Activated effector memory CD4-positive, alpha-beta T cell treated with anti-CD3 and anti-CD28 coated beads, Interleukin-2, amount 50 U/mL, for 16 hours (primary cell): Measurements from ENCODE around the gene C1RL.
A peak's percentile ranks its signal among the peaks of the same experiment; 100 is the strongest.

Experiments
- DNase-seq: peaks from one replicate; pipeline ENCODE4 v3.0.0-alpha.2; 2020

The C1RL gene

DNA sequence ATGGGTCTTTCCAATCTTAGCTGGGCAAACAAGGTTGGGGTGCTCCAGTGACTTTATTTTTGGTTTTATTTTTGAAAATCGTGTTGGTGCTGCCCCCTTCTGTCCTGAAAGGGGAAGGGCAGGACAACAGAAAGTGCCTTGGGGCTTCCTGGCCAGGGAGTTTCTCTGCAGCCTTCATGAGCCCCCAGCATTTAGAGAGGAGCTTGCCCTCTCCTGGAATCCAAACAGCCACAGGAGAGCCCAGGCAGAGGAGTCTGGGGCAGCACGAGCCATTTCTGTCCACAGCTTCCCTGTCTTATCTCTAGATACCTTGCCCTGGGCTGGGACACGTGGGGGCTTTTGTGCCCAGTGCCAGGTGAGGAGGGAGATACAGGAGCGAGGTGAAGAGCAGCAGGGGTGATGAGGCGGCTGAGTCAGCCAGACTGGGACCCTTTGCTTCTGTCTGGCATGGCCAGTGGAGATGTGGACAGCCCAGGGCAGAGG, 4.4 kb upstream of the C1RL start:
- DNase-seq = peak; percentile 73

DNA sequence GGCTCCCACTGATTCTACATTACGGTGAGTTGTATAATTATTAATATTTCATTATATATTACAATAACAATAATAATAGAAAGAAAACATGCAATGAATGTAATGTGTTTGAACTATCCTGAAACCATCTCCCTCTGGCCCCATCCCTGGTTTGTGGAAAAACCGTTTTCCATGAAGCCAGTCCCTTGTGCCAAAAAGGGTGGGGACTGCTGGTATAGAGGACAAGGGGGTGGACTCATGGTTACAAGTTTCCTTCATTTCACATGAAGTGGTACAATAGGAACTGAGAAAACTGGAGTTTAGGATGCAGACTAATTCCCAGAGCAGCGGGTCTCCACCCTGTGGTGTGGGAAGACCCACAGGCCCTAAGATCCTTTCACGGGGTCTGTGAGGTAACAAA, 3.0 kb upstream of the C1RL start:
- no peak for DNase-seq

DNA sequence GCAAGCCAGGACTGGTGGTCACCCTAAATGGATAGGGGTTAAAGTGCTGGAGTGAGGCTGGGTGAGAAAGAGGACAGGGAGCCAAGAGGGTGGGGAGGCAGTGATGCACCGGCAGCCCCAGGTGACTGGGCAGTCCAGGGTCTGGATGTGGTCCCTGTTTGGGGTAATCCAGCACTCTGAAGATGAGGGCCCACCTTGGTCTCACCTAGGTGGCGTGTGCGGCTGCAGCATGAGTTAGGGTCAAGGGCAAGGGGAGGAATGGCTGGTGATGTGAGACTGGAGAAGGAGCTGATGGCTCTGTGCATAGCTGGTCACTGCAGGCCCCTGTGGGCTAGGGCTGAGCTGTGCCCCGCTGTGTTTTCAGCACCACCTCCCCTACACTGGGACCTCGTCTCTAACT, 1.6 kb upstream of the C1RL start:
- DNase-seq = no peak

DNA sequence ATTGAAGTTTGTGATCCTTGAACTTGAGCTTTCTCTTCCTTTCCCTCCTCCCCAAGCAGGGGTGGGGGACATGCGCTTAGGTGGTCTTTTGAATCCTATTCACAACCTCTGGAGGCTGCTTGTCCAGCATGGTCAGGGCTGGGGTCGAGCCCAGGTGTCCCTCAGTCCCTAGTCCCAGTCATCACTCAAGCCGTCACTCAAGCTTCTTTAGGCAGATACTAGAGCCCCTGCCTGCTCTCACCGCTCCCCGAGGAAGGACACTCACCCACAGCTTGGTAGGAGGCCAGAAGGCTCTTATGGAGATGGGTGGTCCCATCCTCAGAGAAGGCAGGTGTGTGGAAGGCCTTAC, 532 bp upstream of the C1RL start:
- no peak for DNase-seq

DNA sequence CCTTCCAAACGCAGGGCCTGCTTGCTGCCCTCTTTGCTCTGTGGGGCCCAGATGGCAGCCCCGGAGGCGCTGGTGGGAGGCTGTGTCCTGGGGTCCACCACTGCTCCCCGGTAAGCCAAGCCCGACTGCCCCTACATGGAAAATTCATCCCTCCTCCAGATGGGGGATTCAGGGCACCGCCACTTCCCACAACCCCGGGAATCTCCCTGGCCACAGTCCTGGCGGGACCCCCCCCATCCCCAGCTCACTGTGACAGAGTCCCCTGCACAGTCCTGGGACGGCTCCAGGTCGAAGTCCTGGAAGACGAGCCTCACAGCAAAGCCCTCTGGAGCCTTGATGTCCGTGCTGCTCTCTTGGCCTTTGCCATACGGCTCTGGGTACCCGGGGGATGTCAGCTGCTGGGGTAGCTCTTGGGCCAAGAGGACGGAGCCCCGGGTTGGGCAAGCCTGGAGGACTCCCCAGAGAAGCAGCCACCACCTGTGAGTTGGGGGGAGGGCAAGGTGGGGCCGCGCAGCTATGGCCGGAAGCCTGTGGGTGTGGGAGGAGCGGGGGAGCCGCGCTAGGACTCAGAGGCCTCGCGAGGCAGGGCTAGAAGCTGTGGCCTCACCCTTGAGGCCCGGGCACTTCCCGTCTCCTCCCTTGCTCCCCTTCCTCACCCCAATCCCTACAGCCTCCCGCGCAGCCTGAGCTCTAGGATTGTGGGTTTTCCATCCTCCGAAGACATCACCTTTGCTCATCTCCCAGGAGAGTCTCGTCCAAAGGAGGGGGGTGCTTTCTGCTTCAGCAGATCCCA, 815 bp downstream of the C1RL start:
- peak; percentile 90 for DNase-seq

DNA sequence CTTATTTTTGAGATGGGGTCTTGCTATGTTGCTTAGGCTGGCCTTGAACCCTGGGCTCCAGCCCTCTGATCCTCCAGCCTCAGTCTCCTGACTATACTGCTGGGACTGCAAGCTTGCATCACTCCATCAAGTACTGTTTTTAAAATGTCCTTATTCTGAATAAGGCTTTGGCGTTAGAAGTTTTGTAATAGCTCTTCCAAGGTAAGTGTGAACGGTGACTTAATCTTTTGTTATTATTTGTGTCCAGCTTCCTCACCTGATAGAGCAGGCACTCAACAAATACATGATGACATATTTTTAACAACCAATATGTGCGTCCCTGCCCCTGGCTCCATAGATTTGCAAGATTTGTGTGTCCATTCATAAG, 1.4 kb downstream of the C1RL start:
- no peak for DNase-seq

DNA sequence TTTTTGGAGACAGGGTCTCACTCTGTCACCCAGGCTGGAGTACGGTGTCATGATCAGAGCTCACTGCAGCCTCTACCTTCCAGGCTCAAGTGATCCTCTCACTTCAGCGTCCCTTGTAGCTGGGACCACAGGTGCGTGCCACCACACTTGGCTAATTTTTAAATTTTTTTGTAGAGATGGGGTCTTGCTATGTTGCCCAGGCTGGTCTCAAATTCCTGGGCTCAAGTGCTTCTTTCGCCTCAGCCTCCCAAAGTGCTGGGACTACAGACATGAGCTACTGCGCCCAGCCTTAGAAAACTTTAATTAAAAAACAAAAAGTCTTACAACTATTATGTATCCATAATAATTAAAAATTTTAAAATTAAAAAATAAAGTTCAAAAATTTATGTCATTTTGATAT, 1.8 kb downstream of the C1RL start:
- peak; percentile 48 for DNase-seq

DNA sequence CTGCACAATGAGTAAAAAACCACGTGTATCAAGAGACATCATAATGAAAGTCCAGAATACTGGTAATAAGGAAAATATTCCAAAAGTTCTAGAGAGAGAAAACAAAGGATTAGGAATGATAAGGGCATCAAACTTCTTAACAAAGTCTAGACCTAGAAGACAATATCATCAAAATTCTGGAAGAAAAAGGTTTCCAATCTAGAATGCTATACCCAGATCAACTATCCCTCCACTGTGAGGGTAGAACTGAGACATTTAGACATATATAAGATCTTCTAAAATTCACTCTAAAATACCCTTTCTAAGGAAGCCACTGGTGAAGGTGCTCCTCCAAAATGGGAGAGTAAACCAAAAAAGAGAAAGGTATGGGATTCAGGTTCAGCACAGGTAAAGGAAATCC, 2.9 kb downstream of the C1RL start:
- no peak for DNase-seq

DNA sequence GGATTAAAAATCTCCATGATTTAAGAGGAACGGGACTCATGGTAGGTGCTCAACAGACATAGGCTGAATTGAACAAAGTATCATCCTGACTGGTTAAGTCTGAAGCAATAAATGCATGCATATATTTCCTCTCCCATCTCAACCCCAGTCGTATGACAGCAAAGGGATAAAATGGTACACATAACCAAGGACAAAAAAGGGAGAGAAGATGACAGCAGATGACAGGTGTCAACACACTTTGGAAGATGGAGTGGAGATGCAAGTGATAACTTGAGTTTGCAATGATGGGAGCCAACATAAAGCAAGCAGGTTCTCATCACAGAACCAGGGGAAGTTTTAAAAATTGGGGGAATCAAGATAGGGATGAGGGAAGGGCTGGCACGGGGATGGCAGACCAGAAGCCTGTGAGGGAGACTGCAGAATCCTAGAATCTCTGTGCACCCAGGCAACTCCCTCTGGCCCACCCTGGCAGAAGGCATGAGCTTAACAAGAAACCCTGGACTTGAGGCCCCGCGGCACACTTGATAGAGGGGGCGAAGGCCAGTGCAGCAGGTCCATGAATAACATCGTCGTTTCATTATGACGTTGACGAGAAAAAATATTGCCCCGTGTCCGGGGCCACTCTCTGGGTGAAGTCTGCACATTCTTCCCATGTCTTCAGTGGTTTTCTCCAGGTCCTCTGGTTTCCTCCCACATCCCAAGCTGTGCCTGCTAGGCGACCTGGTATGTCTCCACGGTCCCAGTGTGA, 5.0 kb downstream of the C1RL start:
- DNase-seq = no peak

DNA sequence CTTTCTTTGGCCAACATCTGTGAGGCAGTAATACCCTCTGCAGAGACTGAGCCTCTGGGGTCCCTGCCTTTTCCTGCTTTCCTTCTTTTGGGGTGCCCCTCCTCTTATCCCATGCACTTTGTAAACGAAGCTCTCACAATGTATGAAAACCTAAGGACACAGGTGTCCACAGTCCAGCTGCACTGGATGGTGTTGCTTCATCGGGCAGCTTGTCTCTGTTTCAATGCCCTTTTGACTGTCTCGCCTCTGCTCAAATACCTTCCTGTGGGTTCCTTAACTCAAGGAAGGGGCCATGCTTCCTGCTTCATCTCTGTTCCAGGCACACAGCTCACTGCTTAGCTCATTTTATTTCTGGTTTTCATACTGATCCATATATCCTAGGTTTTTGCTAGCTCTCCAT, 6.4 kb downstream of the C1RL start:
- DNase-seq = no peak

DNA sequence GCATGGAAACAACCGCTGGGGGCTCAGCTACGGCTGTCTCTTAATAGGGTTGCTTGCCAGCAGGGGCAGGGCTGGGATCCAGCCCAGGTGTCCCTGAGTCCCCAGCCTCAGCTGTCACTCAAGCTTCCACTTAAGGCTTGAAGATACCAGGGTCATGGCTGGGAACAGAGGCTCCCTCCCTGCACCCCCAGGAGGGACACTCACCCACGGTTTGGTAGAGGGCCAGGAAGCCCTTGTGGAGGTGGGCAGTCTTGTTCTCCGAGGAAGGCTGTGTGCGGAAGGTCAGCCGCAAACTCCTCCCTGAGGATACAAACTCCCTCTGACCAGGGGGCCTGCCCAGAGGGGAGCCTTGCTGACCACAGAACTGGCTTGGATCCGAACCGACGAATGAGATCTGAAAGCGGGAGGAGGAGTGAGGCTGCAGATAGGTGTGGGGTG, 7.3 kb downstream of the C1RL start:
- DNase-seq = peak; percentile 38

DNA sequence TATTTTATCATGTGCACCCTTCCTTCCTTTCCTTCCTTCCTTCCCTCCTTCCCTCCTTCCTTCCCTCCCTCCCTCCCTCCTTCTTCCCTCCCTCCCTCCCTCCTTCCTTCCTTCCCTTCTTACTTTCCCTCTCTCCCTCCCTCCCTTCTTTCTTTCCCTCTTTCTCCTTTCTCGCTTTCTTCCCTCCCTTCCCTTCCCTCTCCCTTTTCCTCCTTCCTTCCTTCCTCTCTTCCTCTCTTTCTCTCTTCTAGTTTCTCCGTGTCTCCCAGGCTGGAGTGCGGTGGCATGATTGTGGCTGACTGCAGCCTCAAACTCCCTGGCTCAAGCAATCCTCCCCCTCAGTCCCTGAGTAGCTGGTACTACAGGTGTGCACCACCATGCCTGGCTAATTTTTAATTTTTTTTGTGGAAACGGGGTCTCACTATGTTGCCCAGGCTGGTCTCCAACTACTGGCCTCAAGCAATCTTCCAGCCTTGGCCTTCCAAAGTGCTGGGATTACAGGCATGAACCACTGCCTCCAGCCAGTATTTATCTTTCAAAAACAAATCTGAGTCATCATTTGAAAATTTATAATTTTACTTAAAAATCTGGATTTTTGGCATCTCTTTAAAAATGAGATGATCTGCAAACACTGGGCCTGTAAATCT, 7.8 kb downstream of the C1RL start:
- peak; percentile 19 for DNase-seq

DNA sequence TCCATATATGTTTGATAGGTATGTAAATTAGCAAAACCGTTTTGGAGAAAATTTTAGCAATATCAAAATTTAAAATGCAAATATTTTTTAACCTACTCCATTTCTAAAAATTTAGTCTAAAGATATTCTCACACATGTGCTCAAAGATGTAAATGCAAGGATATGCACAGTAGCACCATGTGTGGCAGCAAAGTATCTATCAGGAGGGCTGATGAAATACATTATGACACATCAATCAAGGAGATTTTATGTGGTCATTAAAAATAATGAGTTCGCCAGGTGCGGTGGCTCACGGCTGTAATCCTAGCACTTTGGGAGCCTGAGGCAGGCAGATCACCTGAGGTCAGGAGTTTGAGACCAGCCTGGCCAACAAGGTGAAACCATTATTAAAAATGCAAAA, 8.8 kb downstream of the C1RL start:
- peak; percentile 1 for DNase-seq

DNA sequence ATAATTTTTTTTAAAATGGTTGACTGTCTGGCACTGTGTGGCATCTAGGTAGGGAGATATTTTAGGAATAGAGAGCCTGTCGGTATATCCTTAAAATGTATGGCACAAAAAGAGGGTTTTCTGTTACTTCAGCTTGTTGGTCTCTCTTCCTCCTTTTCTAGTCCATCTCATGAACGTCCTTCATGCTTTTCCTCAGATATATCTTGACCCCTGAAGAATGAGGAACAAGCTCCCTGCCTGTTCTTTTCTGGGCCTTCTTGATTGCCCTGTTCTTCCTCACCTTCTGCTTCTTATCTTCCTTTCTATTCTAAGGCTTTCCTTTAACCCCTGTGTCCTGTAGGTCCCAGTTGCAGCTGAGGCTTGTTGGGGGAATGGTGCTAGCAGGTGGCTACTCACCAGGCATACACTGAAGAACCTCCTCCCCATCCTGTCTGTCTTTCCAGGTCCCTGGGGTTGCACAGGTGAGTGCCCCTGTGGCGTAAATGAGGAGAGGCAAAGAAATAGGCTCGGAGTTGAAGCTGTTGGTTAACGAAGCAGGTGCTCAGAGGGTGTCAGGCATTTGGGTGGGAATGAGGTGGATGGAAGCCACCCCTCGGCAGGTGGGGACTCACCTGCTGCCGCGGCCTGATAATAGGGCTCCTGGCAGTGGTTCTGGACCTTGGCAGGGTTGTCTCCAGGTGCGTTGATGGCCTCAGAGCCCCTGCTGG, 9.6 kb downstream of the C1RL start:
- DNase-seq = peak; percentile 43

DNA sequence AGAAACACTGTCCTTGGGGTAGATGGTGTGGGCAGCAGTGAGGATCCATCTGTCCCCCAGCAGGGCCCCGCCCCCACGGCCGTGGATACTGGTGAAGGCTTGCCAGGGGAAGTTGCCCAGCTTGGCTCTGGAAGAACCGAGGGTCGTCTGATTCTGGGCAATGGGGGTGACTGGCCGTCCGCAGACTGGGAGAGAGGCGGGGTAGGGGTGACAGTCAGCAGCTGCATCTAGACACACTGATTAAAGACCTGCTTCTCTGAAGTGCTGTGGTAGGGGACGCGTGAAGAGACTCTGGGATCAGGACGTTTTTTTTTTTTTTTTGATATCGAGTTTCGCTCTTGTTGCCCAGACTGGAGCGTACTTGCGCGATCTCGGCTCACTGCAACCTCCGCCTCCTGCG, 12.0 kb downstream of the C1RL start:
- peak; percentile 60 for DNase-seq

DNA sequence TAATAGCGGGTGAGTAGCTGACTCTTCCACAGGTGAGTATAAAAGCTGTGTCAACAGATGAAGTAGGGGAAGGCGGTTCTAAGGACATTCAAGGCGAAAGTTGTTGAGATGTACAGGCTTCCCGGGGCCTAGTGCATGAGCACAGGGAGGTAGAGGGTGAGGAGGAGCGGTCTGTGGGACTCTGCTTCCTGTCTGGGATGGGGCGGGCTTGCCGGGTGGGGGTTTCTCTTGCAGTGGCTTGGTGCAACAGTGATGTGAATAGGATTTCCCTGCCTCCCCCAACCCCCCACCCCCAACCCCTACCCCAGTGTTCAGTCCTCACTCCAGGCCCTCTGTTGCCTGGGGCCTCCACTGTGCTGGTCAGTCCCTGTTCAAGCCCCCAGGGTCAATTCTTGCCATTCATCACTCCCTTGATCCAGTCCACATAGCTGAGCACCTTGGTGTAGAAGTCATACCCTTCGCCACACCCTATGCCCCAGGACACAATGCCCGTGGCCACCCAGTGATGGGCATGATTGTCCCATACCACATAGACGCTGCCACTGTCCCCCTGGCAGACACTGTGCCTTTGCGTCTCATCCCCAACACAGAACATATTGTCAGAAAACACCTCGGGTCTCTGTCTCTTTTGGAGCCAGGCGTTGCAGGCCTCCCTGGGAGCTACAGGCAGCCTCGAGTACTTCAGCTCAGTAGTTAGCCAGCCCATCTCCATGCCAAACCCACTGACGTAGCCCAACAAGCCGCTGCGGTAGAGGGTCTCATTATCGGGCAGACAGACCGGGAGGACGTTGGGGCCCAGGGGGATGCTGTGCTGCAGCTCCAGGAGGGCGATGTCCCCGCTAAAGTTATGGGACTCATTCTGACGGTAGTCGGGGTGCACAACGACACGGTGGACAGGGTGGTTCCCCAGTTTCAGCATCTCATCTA, 12.7 kb downstream of the C1RL start:
- peak; percentile 61 for DNase-seq

DNA sequence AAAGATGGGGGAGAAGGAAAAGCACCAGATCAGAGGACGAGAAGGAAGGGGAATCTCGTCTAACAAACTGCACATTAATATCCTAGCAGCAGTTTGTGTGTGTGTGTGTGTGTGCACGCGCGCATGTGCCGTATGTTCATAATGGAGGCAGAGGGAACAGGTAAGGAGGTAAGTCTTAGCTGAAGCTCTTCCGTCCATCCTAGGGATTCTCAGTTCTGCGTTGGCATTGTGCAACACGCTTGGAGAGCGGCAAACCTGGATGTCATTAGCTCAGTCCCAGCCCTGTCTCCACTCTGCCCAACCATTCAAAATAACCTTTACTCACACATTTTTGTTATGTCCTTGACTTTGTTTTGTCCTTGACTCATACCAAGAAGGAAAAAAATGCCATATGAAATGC, 15.1 kb downstream of the C1RL start:
- DNase-seq = peak; percentile 34

DNA sequence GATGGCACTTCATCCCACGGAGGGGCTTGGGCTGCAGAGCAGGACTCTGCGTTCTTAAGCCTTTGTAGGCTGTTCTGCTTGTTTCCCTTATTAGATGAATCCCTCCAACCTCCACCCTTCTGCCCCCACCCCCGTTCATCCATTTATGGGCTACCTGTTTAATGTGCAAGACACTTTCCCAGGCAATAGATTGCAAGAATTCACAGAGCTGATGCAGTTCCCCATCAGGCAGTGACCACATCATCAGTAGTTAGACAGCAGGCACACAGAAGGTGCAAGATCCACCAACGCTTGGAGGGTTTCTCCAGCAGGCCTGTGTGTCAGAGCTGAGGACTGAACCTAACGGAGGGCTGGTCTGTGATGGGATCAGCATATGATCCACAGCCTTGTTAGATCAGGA, 15.5 kb downstream of the C1RL start:
- peak; percentile 44 for DNase-seq

DNA sequence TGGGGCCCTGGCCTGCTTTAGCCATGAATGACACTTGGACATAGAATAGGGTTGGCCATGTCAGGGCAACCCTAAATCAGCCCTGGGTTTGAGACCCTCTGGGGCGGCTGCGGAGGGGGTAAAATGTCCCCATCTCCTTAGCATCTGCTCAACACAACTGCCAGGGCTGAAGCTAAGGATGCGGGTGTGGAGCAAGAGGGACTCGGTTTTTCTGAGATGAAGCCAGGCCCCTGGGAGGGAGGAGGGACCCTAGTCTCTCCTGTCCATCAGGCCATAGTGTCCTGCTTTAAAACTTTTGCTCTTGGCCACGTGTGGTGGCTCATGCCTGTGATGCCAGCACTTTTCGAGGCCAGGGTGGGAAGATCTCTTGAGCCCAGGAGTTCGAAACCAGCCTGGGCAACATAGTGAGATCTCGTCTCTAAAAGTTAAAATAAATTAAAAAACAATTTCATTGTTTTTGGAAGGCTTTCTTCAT, 16.0 kb downstream of the C1RL start:
- peak; percentile 50 for DNase-seq

DNA sequence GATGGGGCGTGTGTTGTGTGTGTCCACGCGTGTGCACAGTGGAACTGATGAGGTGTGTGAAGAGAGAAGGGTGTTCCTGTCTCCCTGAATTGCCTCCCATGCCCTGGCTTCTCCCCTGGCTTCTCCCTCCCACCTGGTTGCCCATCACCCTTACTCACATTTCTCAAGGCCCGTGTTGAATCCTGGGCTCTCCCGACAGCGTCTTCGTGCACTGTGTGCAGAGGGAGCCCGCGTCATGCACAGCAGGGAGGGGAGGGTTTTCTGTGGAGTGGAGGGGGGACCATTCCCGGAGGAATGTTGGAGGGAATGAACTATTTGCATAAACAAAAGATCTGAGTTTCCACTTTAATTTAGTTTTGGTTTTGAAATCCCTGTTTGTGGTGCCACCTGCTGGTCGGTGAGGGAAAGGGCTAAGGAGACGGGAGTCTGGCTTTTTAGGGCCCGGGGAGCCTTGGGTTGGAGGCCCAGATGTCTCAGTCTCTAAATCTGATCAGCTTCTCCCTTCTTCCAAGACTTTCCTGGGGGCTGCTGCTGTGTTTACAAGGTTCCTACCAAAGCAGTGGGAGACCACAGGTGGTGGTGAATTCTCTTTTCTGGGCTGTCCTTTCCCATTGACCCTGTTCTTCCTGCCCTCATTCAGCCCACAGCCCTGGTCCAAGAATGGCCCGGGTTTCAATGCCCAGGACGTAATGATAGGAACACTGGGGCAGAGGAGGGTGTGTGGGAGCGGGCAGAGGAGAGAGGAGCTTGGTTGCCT, 16.6 kb downstream of the C1RL start, which contains the start of gene C1R:
C1R (minus strand) TSS at position 217 of the 757 bp plus-strand sequence; CDS start at position 160, 57 bp downstream.
- DNase-seq = peak; percentile 89

DNA sequence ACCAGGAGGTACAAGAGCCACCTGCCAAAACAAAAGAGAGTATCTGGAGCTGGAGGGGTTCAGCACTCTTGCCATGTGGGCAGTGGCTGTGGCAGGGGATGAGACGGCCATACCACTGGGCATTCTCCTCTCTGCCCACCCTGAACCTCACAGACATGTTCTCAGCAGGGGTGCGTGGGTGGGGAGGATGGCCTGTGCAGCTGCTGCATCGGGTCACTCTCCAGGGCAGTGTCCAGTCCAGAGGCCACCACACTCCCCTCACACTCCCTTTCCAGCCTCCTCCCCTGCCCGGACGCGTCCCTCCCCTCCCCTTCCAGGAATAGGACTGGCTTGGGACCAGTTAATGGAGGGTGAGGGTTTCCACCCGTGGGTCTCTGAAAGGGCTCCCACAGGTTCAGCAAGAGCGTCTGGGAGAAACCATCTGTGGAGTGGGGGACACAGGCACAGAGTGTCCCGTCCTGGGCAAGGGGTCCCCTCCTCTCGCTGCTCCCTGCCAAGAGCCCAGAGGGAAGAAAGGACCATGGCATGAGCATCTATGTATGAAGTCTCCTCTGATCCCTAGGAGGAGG, 17.3 kb downstream of the C1RL start:
- DNase-seq = peak; percentile 46
